HG03460 (cell line): ENCODE data around the gene ATG7.
A peak's percentile ranks its signal among the peaks of the same experiment; 100 is the strongest.
"Not testable (repeated sequence)": the region's sequence is repeated elsewhere in the genome, so short reads cannot be mapped to it uniquely, and the experiment has no call there.

Experiments used
- ATAC-seq: cut with Tn5 transposase; IDR thresholded peaks from one replicate; pipeline ENCODE4 v1.9.1; 2021; ENCODE audit not compliant: unreplicated experiment

The ATG7 gene

DNA sequence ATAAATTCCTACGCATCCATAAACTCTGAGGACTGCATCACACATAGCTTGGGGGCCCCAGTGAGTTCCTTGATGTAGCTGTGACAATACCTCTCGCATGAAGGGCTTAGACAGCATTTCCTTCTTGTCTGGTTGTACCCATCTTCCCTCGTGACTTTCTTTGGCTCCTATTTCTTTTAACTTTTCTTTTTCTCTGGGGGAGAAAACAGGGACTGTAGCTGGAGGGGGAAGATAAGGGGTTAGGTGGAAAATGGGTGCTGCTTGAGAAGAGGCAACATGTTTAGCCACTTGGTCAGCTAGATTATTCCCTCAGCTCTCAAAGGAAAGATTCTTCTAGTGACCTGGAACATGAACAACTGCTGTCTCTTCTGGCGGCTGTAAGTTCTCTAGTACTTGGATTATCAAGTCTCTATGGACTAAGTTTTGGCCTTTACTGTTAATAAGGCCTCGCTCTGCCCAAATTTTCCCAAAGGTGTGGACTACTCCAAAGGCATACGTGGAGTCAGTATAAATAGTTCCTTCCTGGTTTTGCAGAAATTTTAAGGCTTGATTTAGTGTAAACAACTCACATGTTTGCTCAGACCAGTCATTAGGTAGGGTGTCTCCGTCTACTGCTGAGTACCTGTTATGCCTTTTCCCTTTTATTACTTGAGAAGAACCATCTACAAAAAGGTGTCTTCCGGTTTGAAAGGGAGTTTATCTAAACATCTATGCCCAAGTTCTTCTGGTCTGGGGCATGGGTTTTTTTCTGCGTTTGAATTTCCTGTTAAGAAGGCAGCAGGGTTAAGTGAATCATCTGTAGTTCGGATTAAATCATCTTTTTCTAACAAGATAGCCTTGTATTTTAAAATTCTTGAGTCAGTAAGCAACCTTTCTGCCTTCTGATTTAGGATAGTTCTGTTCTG lies 21.0 kb upstream of the ATG7 start:
- ATAC-seq, result no peak

DNA sequence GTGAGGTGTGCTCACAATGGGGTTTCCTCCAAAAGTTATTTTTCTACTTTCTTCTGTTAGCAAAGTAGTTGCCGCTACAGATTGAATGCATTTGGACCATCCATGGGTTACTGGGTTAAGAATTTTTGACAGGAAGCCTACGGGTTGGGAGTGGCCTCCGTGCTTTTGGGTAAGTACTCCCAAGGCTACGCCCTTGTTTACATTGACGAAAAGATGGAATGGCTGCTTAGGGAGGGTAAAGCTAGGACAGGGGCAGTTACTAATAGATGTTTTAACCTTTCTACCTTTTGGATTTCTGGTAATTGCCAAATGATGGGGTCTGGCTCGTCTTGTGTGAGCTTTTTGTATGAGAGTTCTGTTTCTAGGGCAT lies 20.4 kb upstream of the ATG7 start:
- ATAC-seq, result no peak

DNA sequence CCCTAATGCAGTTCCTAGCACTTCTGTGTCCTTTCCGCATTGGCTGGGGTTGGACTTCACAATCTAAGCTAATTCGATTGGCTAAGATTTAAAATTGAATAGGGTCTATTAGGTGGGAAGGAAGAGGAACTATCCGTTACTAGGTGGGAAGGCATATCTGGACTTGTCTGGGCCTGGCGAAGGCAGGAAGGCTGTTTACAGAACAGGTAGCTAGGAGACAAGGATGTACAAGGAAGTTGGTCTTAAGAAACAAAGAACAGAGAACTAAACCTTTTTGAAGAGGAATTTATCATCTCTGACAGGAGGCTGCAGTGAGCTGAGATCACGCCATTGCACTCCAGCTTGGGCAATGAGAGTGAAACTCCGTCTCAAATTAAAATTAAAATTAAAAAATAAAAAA lies 17.3 kb upstream of the ATG7 start:
- no peak for ATAC-seq

DNA sequence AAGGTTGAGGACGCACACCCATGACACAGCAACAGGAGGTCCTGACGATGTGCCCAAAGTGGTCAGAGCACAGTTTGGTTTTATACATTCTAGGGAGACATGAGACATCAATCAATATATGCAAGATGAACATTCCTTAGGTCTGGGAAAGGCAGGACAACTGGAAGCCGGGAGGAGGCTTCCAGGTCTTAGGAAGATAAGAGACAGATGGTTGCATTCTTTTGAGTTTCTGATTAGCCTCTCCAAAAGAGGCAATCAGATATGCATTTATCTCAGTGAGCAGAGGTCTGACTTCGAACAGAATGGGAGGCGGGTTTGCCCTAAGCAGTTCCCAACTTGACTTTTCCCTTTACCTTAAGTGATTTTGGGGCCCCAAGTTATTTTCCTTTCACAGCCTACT lies 16.7 kb upstream of the ATG7 start:
- ATAC-seq, result not testable (repeated sequence)

DNA sequence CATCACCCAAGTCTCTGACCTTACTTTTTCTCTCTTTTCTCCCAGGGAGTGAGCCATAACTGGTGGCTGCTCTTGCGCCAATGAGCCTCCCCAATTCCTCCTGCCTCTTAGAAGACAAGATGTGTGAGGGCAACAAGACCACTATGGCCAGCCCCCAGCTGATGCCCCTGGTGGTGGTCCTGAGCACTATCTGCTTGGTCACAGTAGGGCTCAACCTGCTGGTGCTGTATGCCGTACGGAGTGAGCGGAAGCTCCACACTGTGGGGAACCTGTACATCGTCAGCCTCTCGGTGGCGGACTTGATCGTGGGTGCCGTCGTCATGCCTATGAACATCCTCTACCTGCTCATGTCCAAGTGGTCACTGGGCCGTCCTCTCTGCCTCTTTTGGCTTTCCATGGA lies 13.2 kb upstream of the ATG7 start:
- ATAC-seq, result no peak

DNA sequence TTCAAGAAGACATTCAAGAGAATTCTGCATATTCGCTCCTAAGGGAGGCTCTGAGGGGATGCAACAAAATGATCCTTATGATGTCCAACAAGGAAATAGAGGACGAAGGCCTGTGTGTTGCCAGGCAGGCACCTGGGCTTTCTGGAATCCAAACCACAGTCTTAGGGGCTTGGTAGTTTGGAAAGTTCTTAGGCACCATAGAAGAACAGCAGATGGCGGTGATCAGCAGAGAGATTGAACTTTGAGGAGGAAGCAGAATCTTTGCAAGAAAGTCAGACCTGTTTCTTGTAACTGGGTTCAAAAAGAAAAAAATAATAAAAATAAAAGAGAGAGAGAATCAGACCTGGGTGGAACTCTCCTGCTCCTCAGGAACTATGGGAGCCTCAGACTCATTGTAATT lies 11.7 kb upstream of the ATG7 start:
- no peak for ATAC-seq

DNA sequence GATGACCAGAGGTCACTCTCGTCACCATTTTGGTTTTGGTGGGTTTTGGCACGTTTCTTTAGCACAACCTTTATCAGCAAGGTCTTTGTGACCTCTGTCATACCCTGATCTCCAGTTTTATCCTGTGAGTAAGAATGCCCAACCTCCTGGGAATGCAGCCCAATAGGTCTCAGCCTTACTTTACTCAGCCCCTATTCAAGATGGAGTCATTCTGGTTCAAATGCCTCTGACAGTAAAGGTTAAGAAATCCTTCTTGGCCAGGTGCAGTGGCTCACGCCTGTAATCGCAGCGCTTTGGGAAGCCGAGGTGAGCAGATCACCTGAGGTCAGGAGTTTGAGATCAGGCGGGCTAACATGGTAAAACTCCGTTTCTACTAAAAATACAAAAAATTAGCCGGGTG lies 3.2 kb upstream of the ATG7 start:
- ATAC-seq, result no peak

DNA sequence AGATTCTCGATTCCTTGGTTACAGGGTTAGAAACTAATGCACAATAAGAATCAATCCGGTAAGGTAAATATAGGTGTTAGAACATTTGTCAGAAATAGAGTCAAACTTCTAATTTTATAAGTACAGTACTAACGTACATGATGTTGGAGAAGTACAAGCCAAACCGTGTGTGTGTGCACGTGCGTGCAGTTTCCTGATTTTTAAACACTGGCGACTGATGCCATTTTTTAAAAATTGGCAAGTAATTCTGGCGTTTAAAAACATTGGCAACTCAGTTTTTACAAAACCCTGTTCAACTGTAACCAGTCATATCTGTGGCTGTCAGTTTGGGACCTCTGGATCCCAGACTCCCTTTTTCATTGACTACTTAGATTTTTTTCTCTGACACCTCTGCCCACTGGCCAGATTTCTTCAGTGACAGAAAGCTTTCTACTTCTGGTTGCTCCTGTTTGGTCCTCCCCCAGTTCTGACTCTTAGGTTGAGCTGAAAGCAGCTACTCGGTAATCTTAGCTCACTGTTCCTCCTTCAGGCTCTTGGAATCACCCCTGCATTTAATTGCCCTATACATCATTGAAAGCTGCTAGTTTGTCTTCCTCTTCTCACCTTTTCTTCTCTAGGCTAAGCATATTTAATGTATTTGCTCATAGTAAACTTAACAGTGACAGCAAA lies 843 bp downstream of the ATG7 start:
- ATAC-seq, result no peak

DNA sequence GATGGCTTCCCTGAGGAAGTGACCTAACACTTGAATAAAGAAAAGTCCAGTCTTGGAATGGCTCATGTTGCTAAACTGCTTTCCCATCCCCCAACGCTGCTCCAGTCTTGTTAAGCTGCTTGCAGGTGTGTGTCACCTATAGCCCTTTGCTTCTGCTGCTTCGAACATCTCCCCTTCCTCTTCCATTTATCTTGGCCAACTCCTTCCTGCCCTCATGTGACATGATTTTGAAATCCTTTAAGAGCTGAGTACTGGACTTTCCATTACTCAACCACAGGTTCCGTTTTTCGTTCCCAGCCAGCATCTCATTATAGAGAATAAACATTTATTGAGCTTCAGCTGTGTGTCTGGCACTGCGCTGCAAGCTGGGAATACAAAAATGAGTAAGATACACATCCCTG lies 1.7 kb downstream of the ATG7 start:
- no peak for ATAC-seq

DNA sequence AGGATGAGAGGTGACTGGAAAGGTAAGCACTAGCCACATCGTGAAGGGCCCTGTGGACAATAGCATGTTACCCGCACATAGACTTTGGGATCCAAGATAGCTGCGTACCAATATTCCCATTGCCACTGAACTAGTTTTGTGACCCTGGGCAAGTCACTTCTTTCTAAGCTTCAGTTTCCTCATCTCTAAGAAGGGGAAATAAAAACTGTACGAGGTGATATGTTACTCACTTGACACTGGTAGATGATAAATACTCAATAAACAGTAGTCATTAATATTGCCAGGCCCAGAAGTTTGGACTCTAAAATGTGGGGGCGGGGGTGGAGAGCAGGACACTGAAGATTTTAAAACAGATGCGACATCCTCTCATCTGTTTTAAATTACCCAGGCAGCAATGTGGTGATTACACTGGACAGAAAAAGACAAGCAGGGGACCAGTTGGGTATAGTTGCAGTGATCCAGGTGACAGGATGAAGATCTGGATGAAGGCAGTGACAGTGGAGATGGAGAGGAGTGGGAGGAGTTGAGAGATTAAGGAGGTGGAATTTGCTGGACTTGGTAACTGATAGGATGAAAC lies 2.5 kb downstream of the ATG7 start:
- no peak for ATAC-seq

DNA sequence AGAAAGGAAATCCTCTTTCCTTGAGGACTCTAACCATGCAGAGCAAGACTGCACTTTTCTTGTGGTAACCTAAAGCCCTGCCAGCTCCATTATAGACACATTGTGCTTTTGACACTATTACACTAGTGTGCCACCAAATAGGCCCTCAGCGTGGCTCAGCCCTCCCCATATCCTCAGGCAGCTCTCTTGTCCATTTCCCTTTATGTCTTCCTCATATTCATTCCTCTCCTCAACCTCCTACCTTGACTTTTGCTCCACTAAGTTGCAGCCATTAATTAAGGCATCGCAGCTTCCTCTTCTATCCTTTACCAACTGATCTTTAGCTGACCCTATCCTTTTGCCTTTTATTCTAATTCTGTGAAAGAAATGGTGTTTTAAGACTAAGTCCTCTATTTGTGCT lies 3.7 kb downstream of the ATG7 start:
- ATAC-seq, result no peak

DNA sequence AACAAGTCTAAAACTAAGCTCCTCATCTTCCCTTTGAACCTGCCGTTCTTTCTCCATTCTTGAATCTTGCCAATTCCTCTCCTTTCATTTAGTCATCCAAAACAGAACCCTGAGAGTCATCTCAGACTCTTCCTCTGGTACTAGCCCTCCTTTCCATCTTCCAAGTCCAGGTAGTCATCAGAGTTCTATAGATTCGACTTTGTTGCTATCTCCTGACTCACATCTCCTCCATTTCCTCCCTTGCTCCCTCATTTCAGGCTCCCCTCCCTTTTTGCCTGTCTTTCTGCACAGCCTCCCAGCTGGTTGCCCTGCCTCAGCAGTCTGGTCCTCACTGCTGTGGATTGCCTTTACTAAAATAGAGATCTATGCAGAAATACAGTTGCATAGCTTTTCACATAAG lies 4.7 kb downstream of the ATG7 start:
- ATAC-seq, result no peak

DNA sequence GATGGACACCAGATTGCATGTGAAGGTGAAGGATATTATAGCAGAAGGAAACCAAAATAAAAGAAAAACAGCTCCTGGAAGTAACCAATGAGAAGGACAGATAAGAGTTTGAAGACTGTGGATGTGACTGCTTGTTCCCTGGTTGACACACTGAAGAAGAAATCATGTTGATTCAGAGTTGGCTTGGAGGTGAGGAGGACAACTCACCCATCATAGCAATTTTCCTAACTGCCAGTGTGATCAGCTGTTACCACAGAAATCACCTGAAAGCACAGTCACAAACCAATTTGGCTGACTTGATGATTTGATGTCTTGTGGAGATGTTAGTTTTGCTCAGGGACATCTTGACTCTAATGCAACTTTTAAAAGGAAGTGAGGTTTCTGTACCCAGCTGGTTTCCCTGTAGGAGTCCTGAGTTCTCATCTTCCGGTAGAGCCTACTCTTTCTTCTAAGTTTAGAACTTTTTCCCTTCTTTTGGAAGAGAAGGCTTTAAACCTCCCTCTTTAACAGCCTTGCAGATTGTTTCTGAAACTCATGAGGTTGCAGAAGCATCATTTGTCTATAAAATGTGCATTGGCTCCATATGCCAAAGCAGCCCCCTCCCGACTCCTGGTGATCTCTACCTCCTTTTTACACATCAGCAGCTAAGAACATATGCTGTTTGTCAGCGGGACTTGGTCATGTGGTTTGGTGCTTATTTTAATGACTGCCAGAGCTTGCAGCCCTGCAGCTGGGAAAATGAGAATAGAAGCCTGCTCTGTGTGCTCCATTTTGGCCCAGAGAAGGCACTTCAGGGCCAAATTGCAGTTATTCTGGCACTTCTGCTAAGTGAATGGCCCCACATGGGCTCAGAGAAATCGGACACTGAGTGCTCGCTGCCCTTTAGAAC lies 10.3 kb downstream of the ATG7 start:
- ATAC-seq, result no peak

DNA sequence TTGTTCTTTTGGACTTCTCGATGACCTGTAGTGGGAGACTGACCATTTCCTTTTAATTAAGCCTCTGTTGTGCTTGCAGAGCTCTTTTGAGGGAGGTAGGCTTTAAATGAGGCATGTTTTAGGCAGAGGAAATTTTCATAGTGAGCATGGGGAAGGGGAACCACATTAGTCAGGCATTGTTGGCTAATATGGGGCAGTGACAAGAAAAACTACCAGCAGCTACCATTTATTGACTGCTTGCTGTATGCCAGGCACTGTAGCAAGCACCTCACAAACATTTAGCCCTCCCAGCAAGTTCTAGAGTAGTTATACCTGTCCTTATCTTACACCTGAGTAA lies 10.9 kb downstream of the ATG7 start:
- no peak for ATAC-seq

DNA sequence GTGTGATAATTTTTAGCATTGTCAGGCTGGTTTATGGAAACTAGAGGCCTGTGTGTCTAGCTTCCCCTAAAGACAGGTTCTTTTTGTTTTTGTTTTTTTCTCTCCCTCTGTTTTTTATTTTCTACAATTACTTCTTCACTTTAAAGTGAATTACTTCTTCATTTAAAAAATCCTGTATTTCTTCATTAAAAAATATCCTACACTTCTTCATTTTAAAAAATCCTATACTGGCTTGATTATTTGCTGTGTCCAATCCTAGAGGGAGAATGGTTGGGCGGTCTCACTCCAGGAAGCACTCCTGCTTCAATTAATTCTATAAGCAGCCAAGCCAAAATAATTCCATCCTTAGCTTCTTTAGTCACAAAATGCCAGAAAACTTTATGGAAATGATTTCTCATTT lies 11.8 kb downstream of the ATG7 start:
- ATAC-seq, result no peak

DNA sequence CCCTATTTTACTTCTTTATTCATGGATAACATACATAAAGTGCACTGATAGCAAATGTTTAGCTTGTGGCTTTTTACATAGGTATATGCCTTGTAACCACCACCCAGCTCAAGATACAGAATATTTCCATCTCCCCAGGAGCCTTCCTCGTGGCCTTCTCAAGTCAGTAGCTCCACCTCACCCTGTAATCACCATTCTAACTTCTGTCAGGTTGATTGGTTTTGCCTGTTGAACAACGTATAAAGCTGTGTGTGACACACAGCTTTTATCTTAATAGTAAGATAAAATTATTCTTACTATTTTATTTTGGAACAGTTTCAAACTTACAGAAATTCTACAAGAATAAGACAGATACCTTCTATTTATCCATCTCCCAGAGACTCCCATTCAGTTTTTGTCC lies 13.3 kb downstream of the ATG7 start:
- no peak for ATAC-seq

DNA sequence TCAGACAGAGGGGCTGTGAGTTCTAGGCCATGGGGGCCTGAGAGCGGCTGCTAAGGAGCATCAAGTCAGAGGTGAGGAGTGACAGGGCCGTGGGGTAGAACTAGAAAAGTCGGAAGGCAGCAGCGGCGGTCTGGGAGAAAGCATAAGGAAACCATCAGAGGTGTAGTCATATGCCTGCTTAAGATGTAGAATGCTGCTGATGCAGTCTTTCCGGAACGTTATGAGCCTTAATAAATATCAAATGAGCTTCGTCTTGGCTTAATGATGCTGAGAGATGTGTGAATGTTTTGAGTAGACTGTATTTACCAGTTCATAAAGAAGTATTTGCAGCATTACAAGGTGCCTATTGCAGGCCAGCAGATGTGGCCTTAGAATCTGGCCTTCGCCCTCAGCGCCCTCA lies 15.2 kb downstream of the ATG7 start:
- no peak for ATAC-seq

DNA sequence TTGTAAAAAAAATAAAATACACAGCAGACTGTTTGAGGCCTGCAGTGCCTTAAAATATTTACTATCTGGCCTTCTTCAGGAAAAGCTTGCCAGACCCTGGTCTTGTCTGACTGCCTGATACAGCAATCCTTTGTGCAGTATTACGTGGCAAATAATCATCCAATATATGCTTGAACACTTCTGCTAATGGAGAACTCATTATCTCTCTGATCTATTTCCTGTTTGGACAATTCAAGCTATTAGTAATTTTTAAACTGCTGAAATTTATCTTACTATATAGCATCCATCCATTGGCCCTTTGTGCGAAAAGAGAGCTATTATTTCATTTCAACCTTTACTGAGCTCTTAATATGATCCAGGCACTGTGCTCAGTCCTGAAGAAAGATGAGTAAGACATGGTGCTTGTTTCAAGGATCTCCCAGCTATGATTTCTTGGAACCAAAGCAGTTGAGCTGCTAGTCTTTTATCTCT lies 15.9 kb downstream of the ATG7 start:
- no peak for ATAC-seq

DNA sequence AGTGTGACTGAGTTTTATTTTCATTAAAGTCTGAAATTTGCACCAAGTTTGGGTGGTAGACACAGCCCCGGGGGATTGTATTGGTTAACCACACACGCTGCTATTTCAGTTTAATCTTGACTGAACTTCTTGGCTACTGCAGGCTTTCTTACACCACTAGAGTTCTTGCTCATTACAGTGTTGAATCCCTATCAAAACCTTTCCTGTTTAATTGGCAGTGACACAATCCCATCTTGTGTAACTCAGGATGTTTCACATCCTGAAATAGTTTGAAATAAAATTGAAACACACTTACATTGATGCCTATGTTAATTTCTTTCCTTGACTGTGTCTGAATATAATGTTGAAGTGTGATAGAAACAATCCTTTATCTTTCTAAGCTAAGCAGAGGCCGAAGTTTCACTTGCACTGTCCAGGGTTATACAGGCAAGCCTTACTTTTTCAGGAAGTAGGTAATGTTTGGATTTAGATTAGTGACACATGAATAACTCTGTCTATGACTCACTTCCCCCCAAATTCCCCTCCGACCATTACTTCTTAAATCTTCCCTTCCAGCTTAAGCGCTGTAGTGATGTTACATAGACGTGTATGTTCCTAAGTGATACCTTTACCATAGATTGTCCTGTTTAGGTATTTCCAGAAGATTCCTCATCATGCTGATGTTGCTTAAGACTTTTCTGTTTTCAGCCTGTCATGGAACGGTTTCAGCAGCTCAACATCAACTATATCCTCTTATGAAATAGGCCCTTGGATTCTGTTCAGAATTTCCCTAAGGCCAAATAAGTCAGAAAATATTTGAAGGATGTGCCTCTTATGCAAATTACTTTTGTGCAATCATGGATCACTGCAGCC lies 16.8 kb downstream of the ATG7 start:
- peak; percentile 49 for ATAC-seq

DNA sequence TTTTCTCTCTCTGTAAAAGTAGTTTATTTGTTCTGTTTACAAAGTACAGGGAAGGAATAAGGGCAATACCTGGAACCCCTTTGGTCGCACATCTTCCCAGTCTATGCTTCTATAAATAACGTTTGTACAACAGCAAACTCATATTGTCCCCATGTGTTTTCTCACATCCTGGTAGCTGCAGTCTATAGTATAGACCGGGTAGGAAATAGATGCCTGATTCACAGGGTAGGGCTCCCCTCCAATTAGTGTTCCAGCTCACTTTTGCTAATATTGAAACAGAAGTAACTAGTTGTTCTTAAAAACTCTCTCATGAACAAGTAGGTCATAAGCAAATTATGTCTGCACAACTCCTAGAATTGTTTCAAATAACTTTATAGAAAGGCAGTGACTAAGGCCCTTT lies 17.7 kb downstream of the ATG7 start:
- no peak for ATAC-seq
